Large intestine (tissue), 3 donors: ENCODE measurements around the gene MAPK8IP2. TPM values are rescaled to one million over a fixed set of nuclear protein-coding genes. Genes with fewer than 3 reads are reported as not detected.

Experiments used
- DNase-seq, 2 donors: peaks; one replicate each; pipeline versions ENCODE4 v3.0.0 to v3.0.0-alpha.2; 2013
- H3K27ac ChIP-seq: one replicate; pipeline ENCODE4 v1.5.1; 2013; ENCODE audit warnings: low read length
- H3K27me3 ChIP-seq: 2 replicates; pipeline ENCODE4 v1.6.1; 2013; ENCODE audit warnings: low read length; ENCODE audit not compliant: control insufficient read depth, insufficient read depth
- H3K36me3 ChIP-seq: 2 replicates; pipeline ENCODE4 v1.6.1; 2013; ENCODE audit warnings: low read length; ENCODE audit not compliant: control insufficient read depth, insufficient read depth
- H3K4me1 ChIP-seq: one replicate; pipeline ENCODE4 v1.6.1; 2013; ENCODE audit warnings: low read length; ENCODE audit not compliant: control insufficient read depth, insufficient read depth
- H3K4me3 ChIP-seq: one replicate; pipeline ENCODE4 v1.5.1; 2013; ENCODE audit warnings: low read length
- H3K9me3 ChIP-seq: one replicate; pipeline ENCODE4 v1.6.1; 2013; ENCODE audit warnings: mild to moderate bottlenecking, low read depth, low read length, moderate library complexity; ENCODE audit not compliant: control insufficient read depth
- WGBS: methylation state at CpG from one replicate; pipeline ENCODE4 v1.1.5; 2013; ENCODE audit warnings: low lambda C conversion rate; ENCODE audit not compliant: insufficient coverage; 5-methylcytosine and 5-hydroxymethylcytosine counted together
- polyA plus RNA-seq: library from polyadenylated mRNA; unstranded; fragments of 120-200 nt; gene quantifications from one replicate; pipeline ENCODE4 v1.2.1, GENCODE V29; 2013

Gene MAPK8IP2
- polyA plus RNA-seq, 1 donor = 5.4 TPM

DNA sequence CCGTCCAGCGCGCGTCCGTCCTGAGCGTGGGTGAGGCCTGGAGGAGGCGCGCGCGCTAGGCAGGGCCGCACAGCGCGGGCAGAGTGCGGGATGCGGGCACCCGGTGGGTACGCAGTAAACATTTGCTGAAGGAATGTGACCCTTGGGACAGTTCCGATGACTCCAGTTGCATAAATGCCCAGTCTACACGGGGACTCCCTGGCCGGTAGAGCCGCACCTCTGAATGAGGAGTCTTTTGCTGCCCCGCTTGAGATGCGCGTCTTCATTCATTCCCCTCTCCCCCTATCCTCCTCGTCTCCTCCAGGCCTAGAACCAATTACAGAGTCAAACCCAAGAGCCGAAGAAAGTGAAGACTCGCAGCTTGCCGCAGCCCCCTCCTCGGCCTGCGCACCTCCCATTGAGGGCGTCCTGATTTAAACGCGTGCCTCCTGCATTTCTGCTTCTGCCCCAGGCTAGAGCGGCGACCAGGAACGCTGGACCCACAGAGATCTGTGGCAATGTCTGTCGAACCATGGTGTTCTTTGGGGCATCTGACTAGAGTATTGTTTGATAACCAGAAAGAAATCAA, 17.2 kb upstream of the MAPK8IP2 start:
- H3K36me3 ChIP-seq = peaks cover 17% of the 10 kb centered on the region
- H3K9me3 ChIP-seq = no peaks in the 10 kb centered on the region
- DNase-seq = no peak
- WGBS = no CpG with 5 or more reads among the region's 37 CpGs
- H3K4me3 ChIP-seq = peak overlapping the region; percentile 64
- peak overlapping the region; percentile 7 for H3K27ac ChIP-seq
- H3K4me1 ChIP-seq = peaks cover 22% of the 10 kb centered on the region
- no peaks in the 10 kb centered on the region for H3K27me3 ChIP-seq

DNA sequence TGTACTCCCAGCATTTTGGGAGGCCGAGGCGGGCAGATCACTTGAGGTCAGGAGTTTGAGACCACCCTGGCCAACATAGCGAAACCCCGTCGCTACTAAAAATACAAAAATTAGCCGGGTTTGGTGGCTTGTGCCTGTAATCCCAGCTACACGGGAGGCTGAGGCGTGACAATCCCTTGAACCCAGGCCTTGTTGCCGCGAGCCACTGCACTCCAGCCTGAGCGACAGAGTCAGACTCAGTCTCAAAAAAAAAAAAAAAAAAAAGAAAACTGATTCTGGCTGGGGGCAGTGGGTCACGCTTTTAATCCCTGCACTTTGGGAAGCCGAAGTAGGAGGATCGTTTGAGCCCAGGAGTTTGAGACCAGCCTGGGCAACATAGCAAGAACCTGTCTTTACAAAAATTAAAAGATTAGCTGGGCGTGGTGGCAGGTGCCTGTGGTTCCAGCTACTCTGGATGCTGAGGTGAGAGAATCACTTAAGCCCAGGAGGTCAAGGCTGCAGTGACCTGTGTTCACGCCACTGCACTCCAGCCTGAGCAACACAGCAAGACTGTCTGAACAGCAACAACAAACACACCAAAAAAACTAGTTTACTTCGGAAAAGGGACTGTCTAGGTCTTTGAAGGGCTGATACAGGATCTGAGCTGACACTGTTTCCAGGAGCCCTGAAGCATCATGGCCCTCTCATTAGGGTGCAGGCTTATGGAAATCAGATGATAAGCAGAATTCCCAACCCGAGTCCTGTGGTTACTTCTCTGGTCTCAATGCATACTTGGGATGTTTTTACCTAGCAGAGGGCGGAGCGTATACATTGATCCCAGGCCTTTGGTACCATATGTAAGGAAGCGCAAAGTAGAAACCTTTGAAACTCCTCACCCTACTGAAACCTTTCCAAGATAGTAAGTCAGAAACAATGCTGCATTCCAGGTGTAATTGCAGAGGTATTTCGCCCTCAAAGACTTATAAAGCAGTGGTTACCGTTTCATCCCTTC, 16.2 kb upstream of the MAPK8IP2 start:
- Histone ChIP-seq H3K27ac (no peak overlapping the region), H3K9me3 (no peaks in the 10 kb centered on the region), H3K4me3 (no peak overlapping the region), H3K4me1 (peaks cover 13% of the 10 kb centered on the region), H3K36me3 (peaks cover 13% of the 10 kb centered on the region), H3K27me3 (no peaks in the 10 kb centered on the region)
- WGBS = 100% methylated on average over 3 of the region's 23 CpGs
- DNase-seq = no peak

DNA sequence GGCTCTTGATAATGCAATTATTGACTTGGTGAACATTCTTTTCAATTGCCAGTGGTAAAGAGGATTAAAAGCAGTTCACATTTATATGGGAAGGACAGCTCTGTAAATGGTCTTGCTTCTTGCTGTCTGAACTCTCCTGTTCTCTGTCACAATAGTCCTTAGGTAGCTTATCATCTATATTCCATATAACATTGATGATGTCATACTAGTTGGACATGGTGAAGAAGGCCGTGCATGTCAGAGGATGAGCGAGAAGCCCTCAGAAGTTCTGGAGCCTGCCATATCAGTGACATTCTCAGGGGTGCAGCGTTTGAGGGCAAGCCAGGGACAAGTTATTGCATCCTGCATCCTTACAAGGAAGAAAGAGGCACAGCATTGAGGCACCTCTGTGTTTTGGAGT, 15.4 kb upstream of the MAPK8IP2 start:
- H3K4me3 ChIP-seq = no peak overlapping the region
- peaks cover 6% of the 10 kb centered on the region for H3K4me1 ChIP-seq
- H3K27ac ChIP-seq = no peak overlapping the region
- H3K27me3 ChIP-seq = no peaks in the 10 kb centered on the region
- no CpG with 5 or more reads among the region's 3 CpGs for WGBS
- peaks cover 6% of the 10 kb centered on the region for H3K36me3 ChIP-seq
- no peaks in the 10 kb centered on the region for H3K9me3 ChIP-seq
- DNase-seq = no peak

DNA sequence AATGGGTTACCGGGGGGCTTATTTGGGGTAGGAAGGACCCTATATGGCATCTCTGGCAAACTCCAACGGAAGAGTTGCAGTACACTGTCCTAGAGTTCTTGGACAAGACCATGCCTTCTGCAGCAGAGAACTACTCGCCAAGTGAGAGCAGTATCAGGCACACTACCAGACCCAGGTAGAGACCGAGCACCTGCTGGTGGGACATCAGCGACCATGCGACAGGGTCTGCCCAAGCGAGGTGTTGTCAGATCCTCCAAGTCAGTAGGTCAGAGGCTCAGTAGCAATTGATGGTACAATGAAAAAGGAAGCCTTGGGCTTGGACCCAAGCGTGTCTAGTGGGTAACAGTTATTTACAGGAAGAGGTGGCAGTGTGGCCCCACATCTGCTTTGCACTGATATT, 14.8 kb upstream of the MAPK8IP2 start:
- Histone ChIP-seq H3K27me3 (no peaks in the 10 kb centered on the region), H3K27ac (no peak overlapping the region), H3K9me3 (no peaks in the 10 kb centered on the region), H3K4me3 (no peak overlapping the region), H3K4me1 (peaks cover 6% of the 10 kb centered on the region), H3K36me3 (peaks cover 4% of the 10 kb centered on the region)
- DNase-seq = no peak
- no CpG with 5 or more reads among the region's 8 CpGs for WGBS

DNA sequence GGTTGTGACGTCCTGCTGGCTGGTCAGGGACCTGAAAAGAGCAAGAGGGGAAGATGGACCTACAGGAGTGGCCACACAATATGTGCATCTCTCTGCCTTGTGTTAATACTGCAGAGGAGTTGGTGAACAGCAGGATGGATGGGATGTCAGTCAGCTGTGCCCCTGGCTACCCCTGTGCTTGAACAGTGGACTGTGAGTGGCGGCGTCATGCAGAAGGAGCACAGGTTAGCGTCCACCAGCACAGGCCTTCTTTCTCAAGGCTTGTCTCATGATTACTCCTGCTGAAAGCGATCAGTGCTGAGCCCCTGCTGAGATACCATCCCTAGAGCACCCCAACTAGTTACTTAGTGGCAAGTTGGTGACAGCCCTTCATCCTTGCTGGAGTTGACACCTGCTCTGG, 14.2 kb upstream of the MAPK8IP2 start:
- no CpG with 5 or more reads among the region's 5 CpGs for WGBS
- Histone ChIP-seq H3K27me3 (no peaks in the 10 kb centered on the region), H3K9me3 (no peaks in the 10 kb centered on the region), H3K27ac (no peak overlapping the region), H3K36me3 (peaks cover under 1% of the 10 kb centered on the region), H3K4me3 (no peak overlapping the region), H3K4me1 (peaks cover 6% of the 10 kb centered on the region)
- no peak for DNase-seq

DNA sequence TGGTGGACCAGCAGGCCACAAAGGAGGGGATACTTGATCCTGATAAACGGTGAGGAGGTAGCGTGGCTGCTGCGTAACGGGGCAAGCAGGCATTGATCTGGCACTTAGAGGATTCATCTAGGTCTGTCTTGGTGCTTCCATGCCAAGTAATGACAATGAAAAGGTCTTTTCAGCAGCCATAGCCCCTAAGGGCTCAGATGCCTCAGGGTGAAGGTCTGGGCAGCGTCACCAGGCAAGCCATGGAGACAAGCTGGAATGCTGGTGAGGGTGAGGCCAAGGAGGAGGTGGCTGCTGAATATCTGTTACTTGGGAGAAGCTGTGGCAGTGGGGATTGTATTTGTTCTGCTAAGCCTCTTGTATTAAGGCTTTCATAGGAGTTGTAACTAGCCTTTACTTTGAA, 13.2 kb upstream of the MAPK8IP2 start:
- Histone ChIP-seq H3K27ac (no peak overlapping the region), H3K27me3 (no peaks in the 10 kb centered on the region), H3K9me3 (no peaks in the 10 kb centered on the region), H3K4me3 (no peak overlapping the region), H3K36me3 (no peaks in the 10 kb centered on the region), H3K4me1 (peaks cover 6% of the 10 kb centered on the region)
- WGBS = 100% methylated on average over 1 of the region's 5 CpGs
- DNase-seq = no peak

DNA sequence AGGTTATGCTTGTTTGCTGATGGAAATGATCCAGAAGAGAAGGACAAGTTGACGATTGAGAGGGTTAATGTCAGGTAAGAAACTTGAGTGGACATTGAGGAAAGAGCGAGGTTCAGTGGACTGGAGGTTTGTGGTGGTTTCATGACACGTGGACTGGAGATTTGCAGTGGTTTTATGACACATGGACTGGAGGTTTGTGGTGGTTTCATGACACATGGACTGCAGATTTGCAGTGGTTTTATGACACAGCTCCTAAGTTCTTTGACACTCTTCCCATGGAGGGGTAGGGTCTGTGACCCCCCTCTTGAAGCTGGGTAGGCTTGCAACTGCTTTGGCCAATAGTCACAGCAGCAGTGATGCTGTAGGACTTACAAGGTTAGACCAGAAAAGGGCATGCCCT, 5.4 kb upstream of the MAPK8IP2 start:
- DNase-seq = no peak
- no peaks in the 10 kb centered on the region for H3K36me3 ChIP-seq
- H3K27ac ChIP-seq = no peak overlapping the region
- no peaks in the 10 kb centered on the region for H3K4me1 ChIP-seq
- H3K27me3 ChIP-seq = peaks cover 13% of the 10 kb centered on the region
- no CpG with 5 or more reads among the region's 3 CpGs for WGBS
- H3K4me3 ChIP-seq = no peak overlapping the region
- peaks cover 5% of the 10 kb centered on the region for H3K9me3 ChIP-seq

DNA sequence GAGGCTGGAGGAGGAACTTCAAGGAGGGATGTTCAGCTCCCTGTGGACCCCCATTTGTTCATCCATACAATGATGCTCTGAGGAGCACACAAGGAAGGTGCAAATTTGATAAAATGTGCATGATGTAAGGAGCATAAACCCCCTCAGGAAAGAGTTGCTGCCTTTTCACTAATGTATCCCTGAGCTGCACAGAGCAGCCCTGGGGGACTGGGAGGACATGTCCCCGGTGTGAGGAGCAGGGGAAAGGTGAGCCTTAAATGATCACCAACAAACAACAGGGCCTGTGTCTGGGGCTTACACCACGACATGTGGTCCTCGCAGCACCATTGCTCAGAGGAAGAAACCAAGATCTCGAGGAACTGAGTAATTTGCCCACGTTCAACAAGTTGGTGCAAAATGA, 3.5 kb upstream of the MAPK8IP2 start:
- no peaks in the 10 kb centered on the region for H3K4me1 ChIP-seq
- DNase-seq = no peak
- no peak overlapping the region for H3K4me3 ChIP-seq
- H3K36me3 ChIP-seq = no peaks in the 10 kb centered on the region
- no CpG with 5 or more reads among the region's 5 CpGs for WGBS
- H3K27me3 ChIP-seq = peaks cover 26% of the 10 kb centered on the region
- H3K9me3 ChIP-seq = peaks cover 5% of the 10 kb centered on the region
- H3K27ac ChIP-seq = no peak overlapping the region

DNA sequence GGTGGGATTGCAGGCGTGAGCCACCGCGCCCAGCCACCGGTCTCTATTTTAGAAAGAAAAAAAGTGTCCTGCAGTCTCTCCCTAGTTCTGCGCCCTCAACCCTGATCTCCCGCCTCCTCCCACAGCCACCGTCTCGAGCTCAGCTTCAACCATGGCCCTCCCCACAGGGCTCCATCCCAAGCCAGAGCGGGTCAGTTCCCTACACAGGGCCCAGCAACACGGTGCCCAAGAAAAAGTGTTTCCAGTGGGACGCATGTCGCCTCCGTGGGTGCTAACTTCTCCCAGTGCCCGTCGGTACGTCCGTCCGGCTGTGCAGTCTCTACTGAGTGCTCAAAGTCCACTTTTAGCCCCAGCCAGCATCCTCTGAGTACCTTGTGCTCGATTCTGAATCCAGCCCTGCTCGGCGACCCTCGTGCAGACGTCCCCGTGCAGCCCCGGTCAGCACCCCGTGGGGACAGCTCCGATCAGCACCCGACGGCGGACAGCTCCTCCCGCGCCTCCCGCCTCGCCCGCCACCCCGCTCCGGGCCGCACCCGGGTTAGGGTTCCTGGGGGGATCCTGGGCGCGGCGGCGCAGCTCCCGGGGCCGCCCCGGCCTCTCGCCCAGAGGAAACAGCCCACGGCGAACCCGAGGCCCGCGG, 657 bp upstream of the MAPK8IP2 start:
- H3K27me3 ChIP-seq = peaks cover 51% of the 10 kb centered on the region
- no peak overlapping the region for H3K27ac ChIP-seq
- no peak overlapping the region for H3K4me3 ChIP-seq
- peaks cover 5% of the 10 kb centered on the region for H3K9me3 ChIP-seq
- H3K36me3 ChIP-seq = no peaks in the 10 kb centered on the region
- DNase-seq = no peak
- WGBS = no CpG with 5 or more reads among the region's 52 CpGs
- H3K4me1 ChIP-seq = no peaks in the 10 kb centered on the region

DNA sequence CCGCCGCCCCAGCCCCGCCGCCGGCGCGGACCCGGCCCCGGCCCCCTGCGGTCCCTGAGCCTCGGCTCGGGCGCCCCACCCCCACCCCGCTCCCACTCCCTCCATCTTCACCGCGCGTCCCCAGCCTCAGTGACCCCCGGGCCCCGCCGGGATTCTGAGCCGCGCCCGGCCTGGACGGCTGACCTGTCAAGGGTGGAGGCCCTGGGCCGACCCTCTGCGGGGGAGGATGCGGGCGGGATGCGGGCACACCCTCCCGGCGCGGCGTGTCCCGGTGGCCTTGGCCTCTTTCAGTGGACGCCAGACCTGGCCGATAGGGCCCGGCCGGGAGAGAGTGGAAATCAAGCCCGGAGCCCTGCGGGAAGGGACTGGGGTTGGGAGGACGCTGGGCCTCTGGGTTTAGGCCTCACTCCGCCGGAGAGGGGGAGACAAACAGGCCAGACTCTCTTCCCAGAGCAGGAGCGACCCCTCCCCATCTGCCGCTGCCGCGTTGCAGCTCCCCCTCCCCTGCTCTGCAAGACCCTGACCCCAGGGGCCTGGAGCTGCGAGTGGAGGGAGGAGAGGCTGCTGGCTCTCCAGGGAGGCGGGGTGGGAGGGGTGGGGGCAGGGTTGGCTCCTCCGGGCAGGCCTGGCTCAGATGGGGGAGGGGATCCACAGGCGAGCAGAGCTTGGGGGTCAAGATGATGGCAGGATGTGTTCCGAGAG, 525 bp downstream of the MAPK8IP2 start:
- H3K4me3 ChIP-seq = peak overlapping the region; percentile 10
- no peak for DNase-seq
- H3K27me3 ChIP-seq = peaks cover 63% of the 10 kb centered on the region
- H3K4me1 ChIP-seq = no peaks in the 10 kb centered on the region
- no CpG with 5 or more reads among the region's 52 CpGs for WGBS
- H3K9me3 ChIP-seq = peaks cover 5% of the 10 kb centered on the region
- H3K36me3 ChIP-seq = no peaks in the 10 kb centered on the region
- no peak overlapping the region for H3K27ac ChIP-seq
